ENCODE measurements around the gene E2F3.

DNA sequence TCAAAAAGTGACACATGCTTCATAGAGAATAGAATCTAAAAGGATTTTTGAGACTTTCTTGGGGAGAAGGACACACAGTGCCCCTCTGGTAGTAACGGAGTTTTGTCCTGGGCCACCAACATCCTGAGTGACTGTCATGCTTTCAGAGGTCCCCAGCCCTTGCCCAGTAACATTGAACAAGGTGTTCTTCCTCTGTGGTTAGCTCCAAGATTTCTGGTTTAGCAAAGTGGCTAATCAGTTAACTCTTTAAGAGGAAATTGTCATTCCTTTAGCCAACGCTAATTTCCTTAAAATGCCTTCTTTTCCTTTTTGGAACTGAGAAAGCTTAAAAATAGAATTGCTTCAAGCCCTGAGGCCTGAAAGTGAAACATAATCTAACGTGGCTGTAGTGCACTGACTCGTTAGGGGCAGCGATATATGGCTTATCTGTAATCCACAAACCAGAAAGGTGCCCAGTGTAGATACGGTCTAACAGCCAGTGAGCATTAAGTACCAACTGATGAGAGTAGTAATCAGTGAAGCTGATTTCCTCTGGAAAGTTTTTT, 7.8 kb downstream of the E2F3 start:
- TF ChIP-seq, protein P1, sequence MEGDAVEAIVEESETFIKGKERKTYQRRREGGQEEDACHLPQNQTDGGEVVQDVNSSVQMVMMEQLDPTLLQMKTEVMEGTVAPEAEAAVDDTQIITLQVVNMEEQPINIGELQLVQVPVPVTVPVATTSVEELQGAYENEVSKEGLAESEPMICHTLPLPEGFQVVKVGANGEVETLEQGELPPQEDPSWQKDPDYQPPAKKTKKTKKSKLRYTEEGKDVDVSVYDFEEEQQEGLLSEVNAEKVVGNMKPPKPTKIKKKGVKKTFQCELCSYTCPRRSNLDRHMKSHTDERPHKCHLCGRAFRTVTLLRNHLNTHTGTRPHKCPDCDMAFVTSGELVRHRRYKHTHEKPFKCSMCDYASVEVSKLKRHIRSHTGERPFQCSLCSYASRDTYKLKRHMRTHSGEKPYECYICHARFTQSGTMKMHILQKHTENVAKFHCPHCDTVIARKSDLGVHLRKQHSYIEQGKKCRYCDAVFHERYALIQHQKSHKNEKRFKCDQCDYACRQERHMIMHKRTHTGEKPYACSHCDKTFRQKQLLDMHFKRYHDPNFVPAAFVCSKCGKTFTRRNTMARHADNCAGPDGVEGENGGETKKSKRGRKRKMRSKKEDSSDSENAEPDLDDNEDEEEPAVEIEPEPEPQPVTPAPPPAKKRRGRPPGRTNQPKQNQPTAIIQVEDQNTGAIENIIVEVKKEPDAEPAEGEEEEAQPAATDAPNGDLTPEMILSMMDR (IDR thresholded peaks at IDR 0.05), result no peak
- TF ChIP-seq POLR2A (IDR thresholded peaks at IDR 0.05), result no peak
